Stimulated activated CD8-positive, alpha-beta memory T cell treated with anti-CD3 and anti-CD28 coated beads, Interleukin-15, amount 100 ng/mL, for 1 hour (primary cell): ENCODE results near the gene GRIA3.

Source experiments
- DNase-seq: peaks from one replicate; pipeline ENCODE4 v3.0.0-alpha.2; 2020; ENCODE audit warnings: low read depth

GRIA3 gene

GRCh38 chrX:123184219-123184865, at the start of gene GRIA3:
Gene GRIA3 (plus strand): TSS chrX:123184278. CDS start chrX:123184536, 258 bp downstream.
- no peak for DNase-seq

GRCh38 chrX:123138473-123138872, 45.6 kb upstream of the GRIA3 start:
- DNase-seq: no peak

GRCh38 chrX:123140454-123140853, 43.6 kb upstream of the GRIA3 start:
- DNase-seq: no peak

- no peak for DNase-seq
Observed at GRCh38 chrX:123140904-123141303, 43.2 kb upstream of the GRIA3 start.

- no peak for DNase-seq
Observed at GRCh38 chrX:123153846-123154335, 30.2 kb upstream of the GRIA3 start.

- no peak for DNase-seq
Observed at GRCh38 chrX:123155327-123155726, 28.8 kb upstream of the GRIA3 start.

GRCh38 chrX:123157586-123157985, 26.5 kb upstream of the GRIA3 start:
- no peak for DNase-seq

GRCh38 chrX:123159403-123159802, 24.7 kb upstream of the GRIA3 start:
- DNase-seq: no peak

- no peak for DNase-seq
Observed at GRCh38 chrX:123167621-123168020, 16.5 kb upstream of the GRIA3 start.

GRCh38 chrX:123169247-123169901, 14.7 kb upstream of the GRIA3 start:
- no peak for DNase-seq

GRCh38 chrX:123170546-123170945, 13.5 kb upstream of the GRIA3 start:
- no peak for DNase-seq

GRCh38 chrX:123171781-123172180, 12.3 kb upstream of the GRIA3 start:
- no peak for DNase-seq

GRCh38 chrX:123172869-123173268, 11.2 kb upstream of the GRIA3 start:
- no peak for DNase-seq

- no peak for DNase-seq
Observed at GRCh38 chrX:123173833-123174232, 10.2 kb upstream of the GRIA3 start.

GRCh38 chrX:123175366-123176122, 8.5 kb upstream of the GRIA3 start:
- DNase-seq: no peak

GRCh38 chrX:123181233-123181914, 2.7 kb upstream of the GRIA3 start:
- DNase-seq: no peak

GRCh38 chrX:123184866-123185276, 793 bp downstream of the GRIA3 start:
- no peak for DNase-seq

GRCh38 chrX:123185721-123186120, 1.6 kb downstream of the GRIA3 start:
- no peak for DNase-seq

GRCh38 chrX:123186801-123187200, 2.7 kb downstream of the GRIA3 start:
- no peak for DNase-seq

- DNase-seq: no peak
Observed at GRCh38 chrX:123188081-123188480, 4.0 kb downstream of the GRIA3 start.

- DNase-seq: no peak
Observed at GRCh38 chrX:123189338-123189737, 5.3 kb downstream of the GRIA3 start.

- DNase-seq: no peak
Observed at GRCh38 chrX:123190096-123190495, 6.0 kb downstream of the GRIA3 start.
